ENCODE data around the gene PER2. TPM values are rescaled to one million over a fixed set of nuclear protein-coding genes. Genes with fewer than 3 reads are reported as not detected.

PER2 gene
- total and polyA plus RNA-seq, 2 of the 13 experiments (the other 11 are each of a cell fraction or from before 2014, with no cell fraction given) = 5.1 to 9.4 TPM

GRCh38 chr2:238239863-238240756 is 48.3 kb downstream of the PER2 start, which contains the start of gene HES6 (continued):
- no peak for TF ChIP-seq TERF1 (CRISPR knock-in tag; IDR thresholded peaks at IDR 0.05)
- no peak for TF ChIP-seq HOXD1 (CRISPR knock-in tag; IDR thresholded peaks at IDR 0.05)
- TF ChIP-seq SRSF4 (IDR thresholded peaks at IDR 0.05; ENCODE audit: low read depth, low read length, poor library complexity, severe bottlenecking) = no peak
- TF ChIP-seq NFE2L2 (IDR thresholded peaks at IDR 0.05; ENCODE audit: low read length) = no peak
- TF ChIP-seq ZBTB25 (CRISPR knock-in tag; IDR thresholded peaks at IDR 0.05) = peak; percentile 63; the same call in 1 of the 2 replicates
- peak; percentile 95 for TF ChIP-seq ZNF24 (IDR thresholded peaks at IDR 0.05)
- no peak for TF ChIP-seq ZNF703 (CRISPR knock-in tag; IDR thresholded peaks at IDR 0.05; ENCODE audit: borderline replicate concordance)
- no peak for TF ChIP-seq NR3C1 (CRISPR knock-in tag; IDR thresholded peaks at IDR 0.05)
- no peak for TF ChIP-seq CREB3 (CRISPR knock-in tag; IDR thresholded peaks at IDR 0.05)
- TF ChIP-seq TBL1XR1 (IDR thresholded peaks at IDR 0.05; ENCODE audit: borderline replicate concordance, low read length, partially characterized antibody) = no peak
- TF ChIP-seq ZNF446 (CRISPR knock-in tag; IDR thresholded peaks at IDR 0.05) = peak; percentile 88
- TF ChIP-seq NFIB (CRISPR knock-in tag; IDR thresholded peaks at IDR 0.05; ENCODE audit: borderline replicate concordance) = no peak
- TF ChIP-seq RBFOX2 (IDR thresholded peaks at IDR 0.05; ENCODE audit: low read depth, low read length) = peak; percentile 89
- peak; percentile 81 for TF ChIP-seq SKI (IDR thresholded peaks at IDR 0.05; ENCODE audit: partially characterized antibody)
- TF ChIP-seq ELK4 (CRISPR knock-in tag; IDR thresholded peaks at IDR 0.05; ENCODE audit: borderline replicate concordance) = no peak
- no peak for TF ChIP-seq MED8 (CRISPR knock-in tag; IDR thresholded peaks at IDR 0.05; ENCODE audit: insufficient replicate concordance)
- no peak for TF ChIP-seq SNAPC2 (CRISPR knock-in tag; IDR thresholded peaks at IDR 0.05)
- TF ChIP-seq HIC2 (CRISPR knock-in tag; IDR thresholded peaks at IDR 0.05; ENCODE audit: low read depth) = no peak; the same call in 1 of the 2 replicates
- peak; percentile 77 for TF ChIP-seq PHF8 (CRISPR knock-in tag; IDR thresholded peaks at IDR 0.05)
- no peak for TF ChIP-seq RBM22 (optimal IDR thresholded peaks at IDR 0.05; ENCODE audit: low read length)
